HG03575 (cell line): ENCODE data around the gene TSN.
A peak's percentile ranks its signal among the peaks of the same experiment; 100 is the strongest.

Experiments
- ATAC-seq: cut with Tn5 transposase; IDR thresholded peaks from one replicate; pipeline ENCODE4 v1.9.1; 2021; ENCODE audit not compliant: unreplicated experiment, insufficient number of reproducible peaks, low FRiP score; ENCODE audit errors: extremely low read depth

Gene TSN

DNA sequence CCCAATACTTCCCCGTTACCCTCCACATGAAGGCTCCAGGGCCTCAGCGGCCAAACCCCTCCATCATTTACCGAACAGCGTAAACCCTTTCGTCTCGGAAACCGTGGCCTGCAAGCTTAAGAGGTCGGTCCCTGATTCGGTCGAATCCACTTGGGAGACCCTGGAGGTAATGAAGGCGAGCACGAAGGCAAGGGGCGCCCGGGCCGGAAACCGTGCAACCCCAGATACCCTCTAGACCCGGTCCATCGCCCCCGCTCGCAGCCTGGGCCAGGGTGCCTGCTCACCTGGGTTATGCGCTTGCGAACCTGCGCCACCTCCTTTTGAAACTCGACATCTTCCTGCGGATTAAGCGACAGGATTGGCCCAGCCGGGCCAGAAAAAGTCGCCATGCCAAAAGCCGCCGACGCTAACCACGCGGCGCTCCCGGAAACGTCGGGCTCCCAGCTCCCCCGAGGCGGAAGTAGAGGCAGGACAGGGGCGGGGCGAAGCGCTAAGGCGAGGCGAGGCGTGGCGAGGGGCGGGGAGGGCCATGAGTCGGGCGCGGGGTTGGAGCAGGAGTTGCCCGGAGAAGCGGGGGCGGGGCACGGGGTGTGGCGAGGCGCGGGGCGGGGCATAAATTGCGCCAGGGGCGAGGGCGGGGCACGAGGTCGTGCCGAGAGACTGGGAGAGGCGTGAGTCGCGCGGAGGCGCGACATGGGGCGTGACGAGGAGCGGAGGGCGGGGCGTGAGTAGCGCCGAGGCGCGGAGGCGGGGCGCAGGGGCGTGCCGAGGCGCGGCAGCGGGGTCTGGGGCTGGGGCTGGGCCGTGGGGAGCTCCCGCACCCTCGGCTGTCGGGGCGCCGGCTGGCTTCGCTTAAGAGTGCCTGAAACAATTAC lies 18.8 kb upstream of the TSN start, which contains the start of gene NIFK:
Gene NIFK (minus strand): TSS at position 414 of the 875 bp plus-strand sequence. CDS start 25 bp downstream, at position 389.
- peak; percentile 46 for ATAC-seq

GRCh38 chr2:121740973-121741372 lies 14.5 kb upstream of the TSN start:
- ATAC-seq: no peak

DNA sequence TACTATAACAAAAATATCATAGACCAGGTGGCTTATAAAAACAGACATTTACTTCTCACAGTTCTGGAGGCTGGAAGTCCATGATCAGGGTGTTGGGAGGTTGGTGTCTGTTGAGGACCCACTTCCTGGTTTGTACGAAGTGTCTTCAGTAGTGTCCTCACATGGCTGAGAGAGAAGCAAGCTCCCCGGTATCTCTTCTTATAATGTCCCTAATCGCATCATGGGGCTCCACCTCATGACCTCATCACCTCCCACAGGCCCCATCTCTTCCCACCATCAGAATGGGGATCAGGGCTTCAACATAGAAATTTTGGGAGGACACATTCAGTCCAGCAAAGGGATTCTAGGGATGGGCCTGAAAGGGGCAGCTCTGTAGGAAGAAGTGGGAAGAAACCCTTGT lies 14.0 kb upstream of the TSN start:
- no peak for ATAC-seq

- ATAC-seq: no peak
Measured at GRCh38 chr2:121746071-121746578, 9.3 kb upstream of the TSN start.

DNA sequence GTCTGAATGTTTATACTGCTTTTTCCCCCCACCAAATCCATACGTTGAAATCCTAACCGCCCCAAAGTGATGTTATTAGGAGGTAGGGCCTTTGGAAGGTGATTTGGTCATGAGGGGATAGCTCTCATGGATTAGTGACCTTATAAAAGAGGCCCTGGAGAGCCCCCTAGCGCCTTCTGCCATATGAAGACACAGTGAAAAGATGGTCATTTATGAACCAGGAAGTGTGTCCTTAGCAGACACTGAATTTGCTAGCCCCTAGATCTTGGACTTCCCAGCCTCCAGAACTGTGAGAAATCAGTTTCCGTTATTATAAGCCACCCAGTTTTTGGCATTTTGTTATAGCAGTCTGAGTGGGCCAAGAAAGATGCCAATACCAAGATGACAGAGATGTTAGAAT lies 7.2 kb upstream of the TSN start:
- no peak for ATAC-seq

GRCh38 chr2:121754851-121755236 lies 607 bp upstream of the TSN start:
- no peak for ATAC-seq

GRCh38 chr2:121764681-121765228 lies 9.3 kb downstream of the TSN start:
- no peak for ATAC-seq

DNA sequence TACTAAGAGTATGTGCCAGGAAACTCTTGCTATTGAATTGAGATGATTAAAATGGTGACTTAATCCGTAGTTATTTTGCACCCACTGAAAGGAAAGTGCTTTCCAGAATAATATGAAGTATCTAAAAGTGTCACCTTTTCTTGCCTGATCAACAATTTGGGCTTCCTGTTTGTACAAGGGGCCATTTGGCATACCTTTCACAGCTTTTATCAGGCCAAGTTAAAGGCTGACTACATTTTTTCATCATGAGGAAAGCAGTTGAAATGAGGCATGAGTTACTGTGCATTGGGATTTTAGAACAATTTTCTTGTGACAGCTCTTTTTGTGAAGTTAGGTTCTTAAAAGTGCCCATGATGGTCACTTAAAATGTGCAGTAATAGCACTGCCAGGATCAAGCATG lies 11.2 kb downstream of the TSN start:
- ATAC-seq: no peak

GRCh38 chr2:121768143-121768755 lies 12.8 kb downstream of the TSN start:
- no peak for ATAC-seq

- ATAC-seq: no peak
Measured at GRCh38 chr2:121771976-121772742, 16.7 kb downstream of the TSN start.

DNA sequence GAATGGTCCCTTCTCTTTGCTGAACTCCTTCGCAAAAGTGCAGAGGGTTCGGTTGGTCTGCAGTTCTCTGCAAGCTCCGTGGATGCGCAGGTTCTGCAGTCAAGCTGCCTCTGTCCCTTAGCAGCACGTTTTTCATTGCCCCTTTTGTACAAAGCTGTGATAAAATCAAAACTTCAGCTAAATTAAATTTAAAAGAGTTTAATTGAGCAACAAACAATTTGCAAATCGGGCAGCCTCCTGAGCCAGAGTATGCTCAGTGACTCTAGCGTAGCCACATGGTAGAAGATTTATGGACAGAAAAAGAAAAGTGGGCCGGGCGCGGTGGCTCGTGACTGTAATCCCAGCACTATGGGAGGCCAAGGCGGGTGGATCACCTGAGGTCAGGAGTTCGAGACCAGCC lies 18.8 kb downstream of the TSN start:
- ATAC-seq: no peak

- no peak for ATAC-seq
Measured at GRCh38 chr2:121776361-121776760, 20.9 kb downstream of the TSN start.

GRCh38 chr2:121776885-121777698 lies 21.6 kb downstream of the TSN start:
- no peak for ATAC-seq

GRCh38 chr2:121777699-121778058 lies 22.2 kb downstream of the TSN start:
- ATAC-seq: no peak

- no peak for ATAC-seq
Measured at GRCh38 chr2:121778741-121779487, 23.5 kb downstream of the TSN start.

GRCh38 chr2:121783180-121783579 lies 27.7 kb downstream of the TSN start:
- no peak for ATAC-seq

GRCh38 chr2:121788685-121789084 lies 33.2 kb downstream of the TSN start:
- no peak for ATAC-seq
